Mucosa of stomach (tissue), 1 donor: Measurements from ENCODE around the gene AK5.
"Not testable (repeated sequence)": the region's sequence is repeated elsewhere in the genome, so short reads cannot be mapped to it uniquely, and the experiment has no call there.

ENCODE experiments used
- H3K27me3 ChIP-seq: one replicate; pipeline ENCODE4 v1.7.0; 2013; ENCODE audit warnings: mild to moderate bottlenecking, low read length; ENCODE audit not compliant: control insufficient read depth, insufficient read depth
- H3K36me3 ChIP-seq: one replicate; pipeline ENCODE4 v1.7.0; 2013; ENCODE audit warnings: low read length; ENCODE audit not compliant: control insufficient read depth, insufficient read depth
- H3K4me1 ChIP-seq: one replicate; pipeline ENCODE4 v1.7.0; 2013; ENCODE audit warnings: mild to moderate bottlenecking, low read length; ENCODE audit not compliant: control insufficient read depth, insufficient read depth
- H3K4me3 ChIP-seq: one replicate; pipeline ENCODE4 v1.7.0; 2013; ENCODE audit warnings: low read length
- H3K9ac ChIP-seq: one replicate; pipeline ENCODE4 v1.7.0; 2013; ENCODE audit warnings: mild to moderate bottlenecking, low read length, moderate library complexity
- H3K9me3 ChIP-seq: one replicate; pipeline ENCODE4 v1.7.0; 2013; ENCODE audit warnings: mild to moderate bottlenecking, low read length, moderate library complexity; ENCODE audit not compliant: control insufficient read depth
- donor health status: Pancreatic carcinoma.

The AK5 gene

GRCh38 chr1:77412069-77412819, 130.4 kb downstream of the AK5 start:
- Histone ChIP-seq H3K4me3 (no peak overlapping the region), H3K4me1 (peaks cover 12% of the 10 kb centered on the region), H3K36me3 (no peaks in the 10 kb centered on the region), H3K9ac (no peak overlapping the region), H3K9me3 (no peaks in the 10 kb centered on the region), H3K27me3 (no peaks in the 10 kb centered on the region)

DNA sequence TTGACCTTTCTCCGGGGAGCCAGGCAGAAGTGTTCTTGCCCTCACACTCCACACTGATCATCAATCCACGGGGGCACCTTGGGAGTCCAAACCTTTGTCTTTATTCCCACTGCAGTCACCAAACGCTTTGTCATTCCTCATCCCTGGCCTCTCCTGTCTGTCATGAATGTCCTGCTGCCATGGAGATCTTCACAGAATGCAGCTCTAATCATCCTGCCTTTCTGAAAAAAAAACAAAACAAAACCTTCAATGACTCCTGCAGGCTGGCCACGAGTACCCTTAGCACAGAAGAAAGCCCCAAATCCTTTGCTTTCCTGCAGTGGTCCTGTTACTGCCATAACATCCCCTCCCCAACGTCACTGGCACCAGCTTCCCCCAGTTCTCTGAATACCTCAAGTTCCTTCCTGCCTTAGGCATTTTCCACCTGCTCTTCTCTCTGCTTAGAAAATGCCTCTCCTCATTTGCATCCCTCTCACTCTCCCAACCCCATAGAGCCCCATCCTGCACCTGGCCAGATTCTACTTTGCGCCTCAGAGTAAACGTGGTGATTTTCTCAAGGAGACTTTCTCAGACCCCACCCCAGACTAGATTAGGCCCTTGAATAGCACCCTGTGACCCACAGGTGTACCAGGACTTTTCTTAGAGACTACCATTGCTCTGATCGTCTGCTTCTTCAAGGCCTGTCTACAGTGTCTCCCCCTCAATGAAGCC, 131.2 kb downstream of the AK5 start:
- Histone ChIP-seq H3K9me3 (no peaks in the 10 kb centered on the region), H3K36me3 (no peaks in the 10 kb centered on the region)

GRCh38 chr1:77413541-77414335, 131.9 kb downstream of the AK5 start:
- Histone ChIP-seq H3K9ac (no peak overlapping the region), H3K9me3 (no peaks in the 10 kb centered on the region), H3K4me3 (no peak overlapping the region), H3K4me1 (peaks cover 12% of the 10 kb centered on the region), H3K27me3 (no peaks in the 10 kb centered on the region), H3K36me3 (no peaks in the 10 kb centered on the region)

More for the DNA sequence above, 131.2 kb downstream of the AK5 start:
- no peak overlapping the region for H3K9ac ChIP-seq
- H3K4me3 ChIP-seq: no peak overlapping the region
- H3K27me3 ChIP-seq: no peaks in the 10 kb centered on the region
- peaks cover 12% of the 10 kb centered on the region for H3K4me1 ChIP-seq

DNA sequence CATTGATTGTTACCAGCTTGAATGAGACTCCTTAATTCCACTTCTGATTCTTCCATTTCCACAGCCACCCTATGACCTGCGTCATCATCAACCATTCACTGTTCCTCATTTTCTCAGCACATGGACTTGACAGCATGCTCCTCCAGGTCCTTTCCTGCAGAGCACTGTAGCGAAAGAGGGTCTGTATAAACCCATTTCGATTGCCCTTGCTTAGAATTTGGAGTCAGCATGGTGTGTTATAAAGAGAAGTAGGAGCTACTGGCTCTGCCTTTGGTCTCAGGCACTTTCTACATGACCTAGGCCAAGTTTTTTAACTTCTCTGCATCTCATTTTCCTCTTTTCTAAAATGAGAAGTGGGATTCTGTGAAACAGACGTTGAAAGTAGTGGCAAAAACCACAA, 133.8 kb downstream of the AK5 start:
- no peaks in the 10 kb centered on the region for H3K36me3 ChIP-seq
- no peak overlapping the region for H3K9ac ChIP-seq
- H3K9me3 ChIP-seq: no peaks in the 10 kb centered on the region
- peaks cover 12% of the 10 kb centered on the region for H3K4me1 ChIP-seq
- H3K4me3 ChIP-seq: no peak overlapping the region
- H3K27me3 ChIP-seq: no peaks in the 10 kb centered on the region

DNA sequence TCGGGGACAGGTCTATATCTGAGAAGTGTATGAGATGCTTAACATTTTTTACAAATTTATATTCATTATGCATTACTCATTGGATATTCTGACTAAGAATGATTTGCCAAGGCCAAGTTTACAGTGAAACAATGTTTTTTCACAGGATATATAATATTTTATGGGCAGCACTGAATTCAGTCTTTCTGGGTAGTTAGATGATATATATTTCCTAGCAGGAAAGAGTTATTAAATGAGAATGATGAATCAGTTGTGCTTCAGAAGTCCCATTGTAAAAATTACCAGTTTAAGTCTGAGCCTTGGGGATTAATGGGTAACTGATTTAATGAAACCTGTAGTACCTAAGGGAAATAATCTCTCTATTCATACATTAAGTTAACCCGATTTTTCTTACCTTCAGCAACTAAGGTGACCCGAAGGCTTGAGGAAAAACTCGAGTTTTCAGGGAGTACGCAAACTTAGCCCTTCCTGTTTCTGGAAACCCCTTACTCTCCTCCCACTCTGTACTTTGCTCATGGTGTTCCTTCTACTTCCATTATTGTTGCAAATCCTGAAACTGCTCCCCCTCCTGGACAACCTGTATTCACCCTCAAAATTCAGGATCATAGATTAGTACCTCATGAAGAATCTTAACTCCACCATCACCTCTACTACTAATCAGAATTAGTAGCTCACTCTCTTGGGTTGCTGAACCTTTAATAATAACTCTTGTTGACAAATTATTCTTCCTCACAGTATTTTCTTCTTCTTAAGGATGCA, 135.1 kb downstream of the AK5 start:
- Histone ChIP-seq H3K4me1 (peaks cover 12% of the 10 kb centered on the region), H3K36me3 (no peaks in the 10 kb centered on the region), H3K9me3 (no peaks in the 10 kb centered on the region), H3K27me3 (no peaks in the 10 kb centered on the region), H3K4me3 (no peak overlapping the region), H3K9ac (no peak overlapping the region)

- H3K9me3 ChIP-seq, H3K27me3 ChIP-seq, H3K4me1 ChIP-seq, H3K4me3 ChIP-seq, H3K9ac ChIP-seq, H3K36me3 ChIP-seq: not testable (repeated sequence)
Measured at GRCh38 chr1:77418055-77418454, 136.2 kb downstream of the AK5 start.

DNA sequence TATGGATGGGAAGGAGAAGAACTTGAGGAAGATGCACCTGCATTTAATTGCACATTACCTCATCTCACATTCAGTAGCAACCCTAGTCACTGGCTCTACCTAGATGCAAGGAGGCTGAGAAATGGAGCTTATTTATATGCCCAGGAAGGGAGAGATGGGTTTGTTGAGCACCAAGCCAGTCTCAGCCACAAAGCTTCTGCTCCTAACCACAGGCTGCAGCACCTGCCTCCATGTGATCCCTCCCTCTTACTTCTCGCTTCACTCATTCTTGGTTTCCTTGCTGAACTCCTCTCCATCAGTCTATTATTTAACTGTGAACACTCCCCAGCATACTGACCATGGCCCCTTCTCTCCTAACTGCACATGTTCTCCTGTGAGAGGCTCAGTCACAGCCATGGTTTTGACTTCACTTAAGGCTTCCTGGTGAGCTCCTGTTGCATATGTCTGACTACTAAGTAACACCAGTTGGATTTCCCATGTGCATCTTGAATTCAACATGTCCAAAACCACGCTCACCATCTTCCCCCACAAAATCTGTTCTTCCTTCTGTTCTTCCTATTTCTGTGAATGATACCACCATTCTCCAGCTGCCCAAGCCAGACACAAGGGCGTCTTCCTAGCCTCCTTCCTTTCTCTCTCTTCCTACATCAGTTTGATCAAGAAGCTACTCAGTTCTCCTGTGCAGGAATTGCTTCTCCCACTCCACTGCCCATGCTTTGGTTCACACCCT, 139.8 kb downstream of the AK5 start:
- Histone ChIP-seq H3K9ac (no peak overlapping the region), H3K36me3 (no peaks in the 10 kb centered on the region), H3K4me1 (no peaks in the 10 kb centered on the region), H3K27me3 (no peaks in the 10 kb centered on the region), H3K9me3 (no peaks in the 10 kb centered on the region), H3K4me3 (no peak overlapping the region)

- no peaks in the 10 kb centered on the region for H3K27me3 ChIP-seq
- no peaks in the 10 kb centered on the region for H3K9me3 ChIP-seq
- no peaks in the 10 kb centered on the region for H3K4me1 ChIP-seq
- H3K9ac ChIP-seq: no peak overlapping the region
- H3K4me3 ChIP-seq: no peak overlapping the region
- H3K36me3 ChIP-seq: no peaks in the 10 kb centered on the region
Measured at GRCh38 chr1:77424236-77424635, 142.4 kb downstream of the AK5 start.

GRCh38 chr1:77428068-77428467, 146.2 kb downstream of the AK5 start:
- no peak overlapping the region for H3K4me3 ChIP-seq
- no peaks in the 10 kb centered on the region for H3K27me3 ChIP-seq
- no peaks in the 10 kb centered on the region for H3K9me3 ChIP-seq
- H3K4me1 ChIP-seq: no peaks in the 10 kb centered on the region
- H3K36me3 ChIP-seq: no peaks in the 10 kb centered on the region
- H3K9ac ChIP-seq: no peak overlapping the region

- Histone ChIP-seq H3K36me3 (no peaks in the 10 kb centered on the region), H3K9me3 (no peaks in the 10 kb centered on the region), H3K27me3 (no peaks in the 10 kb centered on the region), H3K9ac (no peak overlapping the region), H3K4me1 (no peaks in the 10 kb centered on the region), H3K4me3 (no peak overlapping the region)
Measured at GRCh38 chr1:77430966-77431690, 149.3 kb downstream of the AK5 start.

DNA sequence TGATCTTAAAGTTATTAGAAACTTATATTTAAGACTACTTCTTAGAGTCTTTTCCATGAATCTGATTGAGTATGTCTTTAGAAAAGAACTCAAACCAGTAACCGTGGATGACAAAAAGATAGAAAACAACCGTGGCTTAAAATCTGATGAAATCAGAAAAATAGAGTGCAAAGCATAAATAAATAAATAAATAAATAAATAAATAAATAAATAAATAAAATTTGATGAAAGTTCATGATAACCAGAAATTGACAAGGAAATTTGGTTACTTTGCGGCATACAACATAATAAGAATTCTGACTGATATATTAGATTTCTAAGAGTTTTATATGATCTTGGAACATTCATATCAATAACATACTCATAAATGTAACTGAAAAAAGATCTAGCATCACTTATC, 152.1 kb downstream of the AK5 start:
- no peaks in the 10 kb centered on the region for H3K27me3 ChIP-seq
- peaks cover 9% of the 10 kb centered on the region for H3K4me1 ChIP-seq
- H3K36me3 ChIP-seq: no peaks in the 10 kb centered on the region
- H3K9ac ChIP-seq: no peak overlapping the region
- no peaks in the 10 kb centered on the region for H3K9me3 ChIP-seq
- no peak overlapping the region for H3K4me3 ChIP-seq
